Mucosa of descending colon (tissue), 3 donors: ENCODE data around the gene RPL7A. TPM values are rescaled to one million over a fixed set of nuclear protein-coding genes. Genes with fewer than 3 reads are reported as not detected.

Experiments
- ATAC-seq: fragments of 200-7000 bp; cut with Tn5 transposase; one replicate; pipeline ENCODE4 v1.9.1; 2020; ENCODE audit warnings: mild to moderate bottlenecking, moderate library complexity
- DNase-seq, 3 donors: peaks; one replicate each; pipeline ENCODE4 v3.0.0-alpha.2; 2020
- H3K36me3 ChIP-seq: fragments of 200-600 bp; one replicate; pipeline ENCODE4 v1.8.0; 2021; ENCODE audit warnings: low read depth, mild to moderate bottlenecking
- H3K4me1 ChIP-seq: fragments of 200-600 bp; one replicate; pipeline ENCODE4 v1.8.0; 2021; ENCODE audit warnings: low read depth, mild to moderate bottlenecking
- H3K4me3 ChIP-seq: fragments of 200-600 bp; one replicate; pipeline ENCODE4 v1.8.0; 2021; ENCODE audit warnings: mild to moderate bottlenecking
- H3K9me3 ChIP-seq: fragments of 200-600 bp; one replicate; pipeline ENCODE4 v1.8.0; 2021; ENCODE audit warnings: mild to moderate bottlenecking
- CTCF ChIP-seq: fragments of 200-600 bp; IDR thresholded peaks from one replicate; pipeline ENCODE4 v1.8.0; 2022; ENCODE audit warnings: antibody characterized with exemption, mild to moderate bottlenecking
- intact Hi-C, 2 donors: fragments of 100-400 bp; cut with DNase I in 1 of 2; cut with micrococcal nuclease in 1 of 2; formaldehyde crosslinking; loops; one replicate each; pipeline versions ENCODE4 v1.11.0 to v1.11.1; 2022; cut with DNase I, micrococcal nuclease
- total RNA-seq, 3 donors: library from RNA; stranded (reverse); fragmentation: NEBNext Ultra II Directional in 2 of 3; extraction: Animal tissue kit (Norgen Biotek cat#: 25700) in 2 of 3; gene quantifications; one replicate each; pipeline versions ENCODE4 v1.2.1 to v1.2.4, GENCODE V29; 2021 to 2023
- donor health status: DM: no; HTN: no; CAD: no; lungs with moderate emphysema.
- donor health status: DM: no; HTN: no; CAD: no.
- donor health status: DM: no; HTN: yes; CAD: no.

The RPL7A gene
- total RNA-seq, 3 donors from 2014 or later, result 1,420 to 1,482 (median 1,457) TPM

GRCh38 chr9:133335924-133336811, 11.8 kb upstream of the RPL7A start, which contains the start of gene SURF6:
Gene SURF6, minus strand, starts transcription at chr9:133336188. Its CDS starts 56 bp downstream, at chr9:133336132.
- intact Hi-C loops, result no loop called here

GRCh38 chr9:133339641-133340040, 8.4 kb upstream of the RPL7A start:
- H3K4me3 ChIP-seq, result no peak overlapping the region
- no peaks in the 10 kb centered on the region for H3K9me3 ChIP-seq
- TF ChIP-seq CTCF, result no peak
- intact Hi-C loops, result no loop called here
- H3K36me3 ChIP-seq, result no peaks in the 10 kb centered on the region
- no peak for ATAC-seq
- peak in 2 of 3 donors; percentile 5 to 10 for DNase-seq
- H3K4me1 ChIP-seq, result peaks cover 10% of the 10 kb centered on the region

More at GRCh38 chr9:133335924-133336811, 11.8 kb upstream of the RPL7A start, which contains the start of gene SURF6:
- H3K9me3 ChIP-seq, result no peaks in the 10 kb centered on the region
- DNase-seq (peak; percentile 94 to 96 (median 95)), ATAC-seq (peak; percentile 94)
- peaks cover 15% of the 10 kb centered on the region for H3K36me3 ChIP-seq
- H3K4me1 ChIP-seq, result peaks cover 27% of the 10 kb centered on the region
- H3K4me3 ChIP-seq, result peak within 1 kb of the TSS; percentile 77
- no peak for TF ChIP-seq CTCF

- Histone ChIP-seq H3K4me3 (no peak overlapping the region), H3K4me1 (peaks cover 4% of the 10 kb centered on the region), H3K9me3 (no peaks in the 10 kb centered on the region), H3K36me3 (no peaks in the 10 kb centered on the region)
- DNase-seq (peak in 1 of 3 donors; percentile 55), ATAC-seq (no peak)
- no peak for TF ChIP-seq CTCF
- intact Hi-C loops, result no loop called here
Measured at GRCh38 chr9:133340256-133340655, 7.8 kb upstream of the RPL7A start.

GRCh38 chr9:133340916-133341315, 7.1 kb upstream of the RPL7A start:
- no peaks in the 10 kb centered on the region for H3K9me3 ChIP-seq
- no peaks in the 10 kb centered on the region for H3K36me3 ChIP-seq
- ATAC-seq (no peak), DNase-seq (no peak)
- no peak for TF ChIP-seq CTCF
- peaks cover 4% of the 10 kb centered on the region for H3K4me1 ChIP-seq
- no peak overlapping the region for H3K4me3 ChIP-seq
- intact Hi-C loops, result no loop called here

GRCh38 chr9:133341369-133342068, 6.5 kb upstream of the RPL7A start:
- H3K9me3 ChIP-seq, result no peaks in the 10 kb centered on the region
- H3K36me3 ChIP-seq, result no peaks in the 10 kb centered on the region
- H3K4me3 ChIP-seq, result no peak overlapping the region
- ATAC-seq, result peak; percentile 62
- peak in 1 of 3 donors; percentile 37 for DNase-seq
- H3K4me1 ChIP-seq, result peaks cover 6% of the 10 kb centered on the region
- TF ChIP-seq CTCF, result no peak
- intact Hi-C loops, result no loop called here
